Measurements from ENCODE around the gene TREML4.

Gene TREML4

GRCh38 chr6:41288030-41288753, 60.0 kb downstream of the TREML4 start:
- DNase-seq, result peak; percentile 71 to 97 (median 89)
